Kidney epithelial cell (primary cell): ENCODE measurements around the gene CDC42BPA. TPM values are rescaled to one million over a fixed set of nuclear protein-coding genes. Genes with fewer than 3 reads are reported as not detected.

Experiments
- DNase-seq: peaks from one replicate; pipeline ENCODE4 v3.0.0-alpha.2; 2010; ENCODE audit warnings: low read depth
- H3K27me3 ChIP-seq: 2 replicates; pipeline ENCODE4 v1.6.0; 2011; ENCODE audit warnings: low read length; ENCODE audit not compliant: control insufficient read depth, insufficient read depth
- H3K36me3 ChIP-seq: 2 replicates; pipeline ENCODE4 v1.5.1; 2011; ENCODE audit warnings: low read length; ENCODE audit not compliant: control insufficient read depth, insufficient read depth
- H3K4me3 ChIP-seq: 2 replicates; pipeline ENCODE4 v1.5.1; 2011; ENCODE audit warnings: low read depth, mild to moderate bottlenecking, control low read depth, low read length
- CTCF ChIP-seq: IDR thresholded peaks from 2 replicates; pipeline ENCODE4 v1.5.1; 2011; ENCODE audit warnings: mild to moderate bottlenecking, moderate library complexity, low read length, control low read depth, inconsistent platforms; ENCODE audit not compliant: insufficient read depth, poor library complexity, severe bottlenecking
- total RNA-seq: library from RNA; depleted of rRNA; stranded (reverse); fragments of >200 nt; gene quantifications from 2 replicates; pipeline ENCODE4 v1.2.3, GENCODE V29; 2015

CDC42BPA gene
- total RNA-seq, 1 donor from 2014 or later: 33.4 TPM

DNA sequence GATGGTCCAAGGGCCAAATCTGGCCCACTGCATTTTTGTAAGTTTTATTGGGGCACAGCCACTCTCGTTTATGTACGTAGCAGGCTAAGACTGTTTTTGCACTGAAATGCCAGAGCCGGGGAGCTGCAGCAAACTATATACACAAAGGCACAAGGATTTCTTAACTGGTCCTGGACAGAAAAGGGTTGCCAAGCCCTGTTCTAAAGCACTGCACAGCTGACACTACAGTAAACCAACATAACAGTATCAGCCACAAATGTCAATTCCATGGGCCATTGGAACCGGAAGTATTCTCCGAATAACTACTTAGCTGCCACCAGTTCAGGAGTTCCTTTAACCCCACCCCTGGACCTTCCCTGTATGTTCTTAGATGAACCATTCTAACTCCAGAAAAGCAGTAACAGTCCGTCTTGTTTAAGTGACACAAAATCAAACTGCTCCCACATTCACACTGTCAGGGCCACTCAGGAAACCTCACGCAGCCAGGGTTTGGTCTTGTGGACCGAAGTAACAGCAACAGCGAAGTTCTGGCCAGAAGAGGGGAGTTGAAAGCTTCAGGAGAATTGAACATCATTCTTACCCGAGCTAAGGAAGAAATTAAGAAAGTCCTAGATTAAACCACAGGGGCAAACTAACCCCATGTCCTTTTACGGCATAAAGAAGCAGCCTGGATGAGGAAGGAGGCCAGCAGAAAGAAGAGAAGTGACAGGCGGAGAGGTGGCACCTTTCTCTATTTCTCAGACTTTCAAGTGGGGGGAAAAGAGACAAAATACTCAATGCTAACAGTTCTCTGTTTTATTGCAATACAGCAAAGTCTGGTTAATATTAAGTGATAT is 329.0 kb downstream of the CDC42BPA start:
- no peak for TF ChIP-seq CTCF
- Histone ChIP-seq H3K36me3 (no peaks in the 10 kb centered on the region), H3K27me3 (no peaks in the 10 kb centered on the region), H3K4me3 (no peak overlapping the region)
- no peak for DNase-seq

DNA sequence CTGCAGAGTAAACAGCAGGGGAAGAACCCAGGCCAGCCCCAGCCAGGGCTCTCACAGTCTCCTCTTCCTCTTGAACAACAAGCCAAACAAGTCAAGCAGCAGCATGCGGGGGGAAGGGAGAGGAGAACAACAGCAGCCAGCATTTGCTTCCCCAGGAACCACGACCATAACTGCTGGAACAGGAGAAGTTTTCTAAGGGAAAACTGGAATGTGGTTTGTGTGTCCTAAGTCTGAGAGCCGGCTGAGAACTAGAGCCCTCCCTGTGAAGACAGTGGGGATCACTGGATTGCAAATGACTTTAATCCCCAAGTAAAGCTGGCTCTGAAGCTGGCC is 330.0 kb downstream of the CDC42BPA start:
- Histone ChIP-seq H3K36me3 (no peaks in the 10 kb centered on the region), H3K4me3 (no peak overlapping the region), H3K27me3 (no peaks in the 10 kb centered on the region)
- no peak for DNase-seq
- TF ChIP-seq CTCF: no peak

- Histone ChIP-seq H3K27me3 (no peaks in the 10 kb centered on the region), H3K4me3 (no peak overlapping the region), H3K36me3 (no peaks in the 10 kb centered on the region)
- TF ChIP-seq CTCF: no peak
- no peak for DNase-seq
These were observed 330.5 kb downstream of the CDC42BPA start for GRCh38 chr1:226987623-226988333.

DNA sequence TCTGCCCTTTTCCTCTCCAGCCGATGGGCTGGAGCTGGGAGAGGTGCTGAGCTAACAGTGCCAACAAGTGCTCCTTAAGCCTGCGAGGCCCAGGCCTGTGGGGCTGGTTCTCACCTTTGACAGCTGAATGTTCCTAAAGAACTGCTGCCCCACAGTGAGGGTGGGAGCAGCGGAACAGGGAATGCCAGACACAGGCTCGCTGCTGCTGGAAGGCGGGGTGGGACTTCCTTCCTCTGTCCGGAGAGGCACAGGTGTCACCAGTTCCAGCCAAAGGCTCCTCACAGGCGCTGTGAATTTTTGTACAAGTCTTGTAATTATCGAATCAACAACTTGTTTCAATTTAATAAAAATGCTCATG is 331.1 kb downstream of the CDC42BPA start:
- Histone ChIP-seq H3K27me3 (no peaks in the 10 kb centered on the region), H3K36me3 (no peaks in the 10 kb centered on the region), H3K4me3 (no peak overlapping the region)
- no peak for TF ChIP-seq CTCF
- DNase-seq: no peak

DNA sequence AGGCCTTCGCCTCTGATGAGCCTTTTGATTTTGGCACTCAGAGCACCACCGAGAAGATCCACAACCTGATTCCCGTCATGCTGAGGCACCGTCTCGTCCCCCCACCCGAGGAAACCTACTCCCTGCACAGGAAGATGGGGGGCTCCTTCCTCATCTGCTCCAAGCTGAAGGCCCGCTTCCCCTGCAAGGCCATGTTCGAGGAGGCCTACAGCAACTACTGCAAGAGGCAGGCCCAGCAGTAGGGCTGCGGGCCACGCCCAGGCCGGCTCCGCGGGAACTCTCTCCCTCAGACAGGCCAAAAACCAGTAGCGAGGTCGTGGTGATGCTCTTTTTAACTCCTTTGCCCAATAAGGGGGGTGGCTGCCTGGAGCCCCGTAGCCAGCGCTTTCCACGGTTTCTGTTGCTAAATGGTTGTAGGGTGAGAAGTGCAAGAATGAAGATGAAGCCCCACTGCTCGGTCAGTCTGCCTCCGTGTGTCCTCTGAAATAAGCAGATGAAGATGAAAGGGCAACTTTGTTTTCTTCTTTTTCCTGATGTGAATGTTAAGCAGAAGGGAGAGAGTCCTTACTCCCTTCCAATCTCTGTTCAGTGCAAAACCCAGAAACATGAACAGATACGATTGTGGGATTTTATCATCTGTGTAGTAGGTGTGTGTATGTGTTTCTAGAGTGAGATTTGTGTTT is 331.7 kb downstream of the CDC42BPA start:
- no peak overlapping the region for H3K4me3 ChIP-seq
- no peak for DNase-seq
- H3K36me3 ChIP-seq: no peaks in the 10 kb centered on the region
- no peak for TF ChIP-seq CTCF
- no peaks in the 10 kb centered on the region for H3K27me3 ChIP-seq
